ENCODE measurements around the gene DNAAF8.

GRCh38 chr16:4736546-4736945 lies 2.2 kb downstream of the DNAAF8 start:
- TF ChIP-seq, protein P1, sequence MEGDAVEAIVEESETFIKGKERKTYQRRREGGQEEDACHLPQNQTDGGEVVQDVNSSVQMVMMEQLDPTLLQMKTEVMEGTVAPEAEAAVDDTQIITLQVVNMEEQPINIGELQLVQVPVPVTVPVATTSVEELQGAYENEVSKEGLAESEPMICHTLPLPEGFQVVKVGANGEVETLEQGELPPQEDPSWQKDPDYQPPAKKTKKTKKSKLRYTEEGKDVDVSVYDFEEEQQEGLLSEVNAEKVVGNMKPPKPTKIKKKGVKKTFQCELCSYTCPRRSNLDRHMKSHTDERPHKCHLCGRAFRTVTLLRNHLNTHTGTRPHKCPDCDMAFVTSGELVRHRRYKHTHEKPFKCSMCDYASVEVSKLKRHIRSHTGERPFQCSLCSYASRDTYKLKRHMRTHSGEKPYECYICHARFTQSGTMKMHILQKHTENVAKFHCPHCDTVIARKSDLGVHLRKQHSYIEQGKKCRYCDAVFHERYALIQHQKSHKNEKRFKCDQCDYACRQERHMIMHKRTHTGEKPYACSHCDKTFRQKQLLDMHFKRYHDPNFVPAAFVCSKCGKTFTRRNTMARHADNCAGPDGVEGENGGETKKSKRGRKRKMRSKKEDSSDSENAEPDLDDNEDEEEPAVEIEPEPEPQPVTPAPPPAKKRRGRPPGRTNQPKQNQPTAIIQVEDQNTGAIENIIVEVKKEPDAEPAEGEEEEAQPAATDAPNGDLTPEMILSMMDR (IDR thresholded peaks at IDR 0.05), result no peak
- TF ChIP-seq POLR2A (IDR thresholded peaks at IDR 0.05), result no peak
